Neural cell (in vitro differentiated cells): ENCODE measurements around the gene ZCCHC24.

Source experiments
- RAD21 ChIP-seq: fragments of 450-650 bp; conservative IDR thresholded peaks from 2 replicates; pipeline ENCODE4 v1.6.1; 2014; ENCODE audit warnings: antibody characterized with exemption, mild to moderate bottlenecking, moderate library complexity
- TAF1 ChIP-seq: IDR thresholded peaks from 2 replicates; pipeline ENCODE4 v1.6.1; 2012; ENCODE audit warnings: low read depth
- TF ChIP-seq, protein P1 (sequence below): fragments of 450-650 bp; IDR thresholded peaks from 2 replicates; pipeline ENCODE4 v1.5.1; 2014; ENCODE audit warnings: antibody characterized with exemption, mild to moderate bottlenecking, moderate library complexity; ENCODE audit not compliant: poor library complexity, severe bottlenecking

DNA sequence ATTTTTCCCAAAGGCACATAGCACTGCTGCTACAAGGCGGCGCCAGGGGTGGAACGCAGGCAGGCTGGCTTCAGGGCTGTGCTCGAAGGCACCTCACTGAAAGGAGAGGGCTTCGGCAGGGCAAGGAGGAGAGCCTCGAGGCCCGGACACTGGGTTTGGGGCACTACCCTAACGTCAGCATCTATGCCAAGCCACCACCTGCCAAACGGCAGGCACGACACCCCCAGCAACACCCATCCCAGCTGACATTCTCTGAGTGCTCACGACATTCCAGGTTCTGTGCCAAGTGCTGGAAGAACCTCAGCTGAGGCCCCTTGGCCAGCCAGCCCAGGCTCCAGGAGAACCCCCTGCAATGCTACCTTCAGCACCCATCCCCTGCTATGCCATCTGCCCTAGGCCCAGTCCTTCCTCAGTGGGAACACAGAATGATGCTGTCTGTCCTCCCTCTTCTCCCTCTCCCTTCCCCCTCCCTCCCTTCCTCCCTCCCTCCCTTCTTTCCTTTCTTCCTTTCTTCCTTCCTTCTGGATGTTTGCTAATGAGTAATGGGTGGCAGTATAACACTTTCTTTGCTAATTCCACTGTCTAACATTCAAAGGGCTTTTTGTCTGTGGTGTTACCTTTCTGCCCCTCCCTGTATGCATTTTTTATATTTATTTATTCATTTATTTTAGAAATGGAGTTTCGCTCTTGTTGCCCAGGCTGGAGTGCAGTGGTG lies 24.3 kb downstream of the ZCCHC24 start:
- TF ChIP-seq, protein P1, sequence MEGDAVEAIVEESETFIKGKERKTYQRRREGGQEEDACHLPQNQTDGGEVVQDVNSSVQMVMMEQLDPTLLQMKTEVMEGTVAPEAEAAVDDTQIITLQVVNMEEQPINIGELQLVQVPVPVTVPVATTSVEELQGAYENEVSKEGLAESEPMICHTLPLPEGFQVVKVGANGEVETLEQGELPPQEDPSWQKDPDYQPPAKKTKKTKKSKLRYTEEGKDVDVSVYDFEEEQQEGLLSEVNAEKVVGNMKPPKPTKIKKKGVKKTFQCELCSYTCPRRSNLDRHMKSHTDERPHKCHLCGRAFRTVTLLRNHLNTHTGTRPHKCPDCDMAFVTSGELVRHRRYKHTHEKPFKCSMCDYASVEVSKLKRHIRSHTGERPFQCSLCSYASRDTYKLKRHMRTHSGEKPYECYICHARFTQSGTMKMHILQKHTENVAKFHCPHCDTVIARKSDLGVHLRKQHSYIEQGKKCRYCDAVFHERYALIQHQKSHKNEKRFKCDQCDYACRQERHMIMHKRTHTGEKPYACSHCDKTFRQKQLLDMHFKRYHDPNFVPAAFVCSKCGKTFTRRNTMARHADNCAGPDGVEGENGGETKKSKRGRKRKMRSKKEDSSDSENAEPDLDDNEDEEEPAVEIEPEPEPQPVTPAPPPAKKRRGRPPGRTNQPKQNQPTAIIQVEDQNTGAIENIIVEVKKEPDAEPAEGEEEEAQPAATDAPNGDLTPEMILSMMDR, result no peak
- TF ChIP-seq TAF1 (no peak), RAD21 (no peak)
